Mucosa of stomach (tissue), 1 donor: ENCODE data around the gene OOSP2.
"Not testable (repeated sequence)": the region's sequence is repeated elsewhere in the genome, so short reads cannot be mapped to it uniquely, and the experiment has no call there.

Experiments used
- H3K27me3 ChIP-seq: one replicate; pipeline ENCODE4 v1.7.0; 2013; ENCODE audit warnings: mild to moderate bottlenecking, low read length; ENCODE audit not compliant: control insufficient read depth, insufficient read depth
- H3K36me3 ChIP-seq: one replicate; pipeline ENCODE4 v1.7.0; 2013; ENCODE audit warnings: low read length; ENCODE audit not compliant: control insufficient read depth, insufficient read depth
- H3K4me1 ChIP-seq: one replicate; pipeline ENCODE4 v1.7.0; 2013; ENCODE audit warnings: mild to moderate bottlenecking, low read length; ENCODE audit not compliant: control insufficient read depth, insufficient read depth
- H3K4me3 ChIP-seq: one replicate; pipeline ENCODE4 v1.7.0; 2013; ENCODE audit warnings: low read length
- H3K9ac ChIP-seq: one replicate; pipeline ENCODE4 v1.7.0; 2013; ENCODE audit warnings: mild to moderate bottlenecking, low read length, moderate library complexity
- H3K9me3 ChIP-seq: one replicate; pipeline ENCODE4 v1.7.0; 2013; ENCODE audit warnings: mild to moderate bottlenecking, low read length, moderate library complexity; ENCODE audit not compliant: control insufficient read depth
- donor health status: Pancreatic carcinoma.

OOSP2 gene

GRCh38 chr11:60056349-60056969 lies 16.2 kb downstream of the OOSP2 start, which contains the start of gene MS4A3:
MS4A3 (plus strand) TSS chr11:60056665; CDS start chr11:60061161, 4,496 bp downstream.
- Histone ChIP-seq H3K9me3 (no peaks in the 10 kb centered on the region), H3K4me1 (no peaks in the 10 kb centered on the region), H3K36me3 (no peaks in the 10 kb centered on the region), H3K9ac (no peak within 1 kb of the TSS), H3K27me3 (no peaks in the 10 kb centered on the region), H3K4me3 (no peak within 1 kb of the TSS)

DNA sequence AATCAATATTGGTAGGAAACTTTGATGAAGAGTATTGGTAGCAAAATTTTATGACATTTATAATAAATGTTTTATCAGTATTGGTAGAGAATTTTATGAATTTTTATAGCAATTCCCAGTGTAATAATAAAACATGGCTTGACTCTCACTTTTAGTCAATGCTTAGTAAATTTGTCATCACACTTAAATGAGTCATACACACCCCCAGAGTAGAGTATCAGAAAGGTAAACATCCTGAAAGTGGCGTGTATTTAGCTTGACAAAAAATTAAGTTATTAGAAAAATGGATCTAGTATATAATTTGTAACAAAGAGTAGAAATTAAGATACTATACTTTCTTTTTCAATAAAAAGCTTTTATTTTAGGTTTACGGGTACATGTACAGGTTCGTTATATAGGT lies 18.8 kb downstream of the OOSP2 start:
- H3K4me3 ChIP-seq: no peak overlapping the region
- H3K36me3 ChIP-seq: no peaks in the 10 kb centered on the region
- no peaks in the 10 kb centered on the region for H3K4me1 ChIP-seq
- no peaks in the 10 kb centered on the region for H3K27me3 ChIP-seq
- H3K9me3 ChIP-seq: no peaks in the 10 kb centered on the region
- H3K9ac ChIP-seq: no peak overlapping the region

GRCh38 chr11:60059521-60060240 lies 19.5 kb downstream of the OOSP2 start:
- H3K9ac ChIP-seq: no peak overlapping the region
- no peaks in the 10 kb centered on the region for H3K9me3 ChIP-seq
- no peaks in the 10 kb centered on the region for H3K4me1 ChIP-seq
- no peak overlapping the region for H3K4me3 ChIP-seq
- H3K27me3 ChIP-seq: no peaks in the 10 kb centered on the region
- H3K36me3 ChIP-seq: no peaks in the 10 kb centered on the region

DNA sequence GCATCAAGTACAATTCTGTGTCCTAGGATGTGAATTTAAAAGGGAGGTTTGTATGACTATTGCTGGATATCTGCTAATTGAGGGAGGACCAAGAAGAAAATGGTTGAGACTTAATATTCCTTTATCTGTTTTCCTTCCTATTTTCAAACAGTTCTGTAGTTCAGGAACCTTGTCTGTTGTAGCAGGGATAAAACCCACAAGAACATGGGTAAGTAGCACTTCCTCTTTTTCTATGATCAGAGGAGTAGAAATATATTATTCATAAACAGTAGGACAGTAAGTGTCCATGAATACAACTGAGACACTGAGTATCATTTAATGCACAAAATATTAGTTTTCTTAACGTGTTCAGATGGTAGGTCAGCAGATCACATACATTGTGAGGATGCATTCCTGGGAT lies 23.9 kb downstream of the OOSP2 start:
- Histone ChIP-seq H3K4me3 (no peak overlapping the region), H3K36me3 (no peaks in the 10 kb centered on the region), H3K4me1 (no peaks in the 10 kb centered on the region), H3K27me3 (no peaks in the 10 kb centered on the region), H3K9me3 (no peaks in the 10 kb centered on the region), H3K9ac (no peak overlapping the region)

DNA sequence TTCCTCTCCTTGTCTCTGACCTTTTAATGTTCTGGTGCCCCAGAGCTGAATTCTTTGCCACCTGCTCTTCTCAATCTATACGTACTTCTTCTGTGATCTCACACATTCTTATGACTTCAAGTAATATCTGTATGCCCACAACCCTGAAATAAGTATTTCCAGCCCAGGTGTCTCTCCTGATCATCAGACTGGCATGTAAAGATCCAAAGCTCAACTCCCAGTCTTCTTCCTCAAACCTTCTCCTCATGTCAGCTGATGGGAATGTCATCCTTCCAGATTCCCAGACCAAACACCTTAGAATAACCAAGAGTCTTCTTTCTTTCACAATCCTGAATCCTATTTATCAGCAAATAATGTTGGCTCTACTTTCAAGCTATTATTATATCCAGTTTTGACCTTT lies 25.6 kb downstream of the OOSP2 start:
- H3K9ac ChIP-seq: no peak overlapping the region
- H3K9me3 ChIP-seq: no peaks in the 10 kb centered on the region
- no peaks in the 10 kb centered on the region for H3K36me3 ChIP-seq
- no peaks in the 10 kb centered on the region for H3K4me1 ChIP-seq
- H3K27me3 ChIP-seq: no peaks in the 10 kb centered on the region
- H3K4me3 ChIP-seq: no peak overlapping the region

DNA sequence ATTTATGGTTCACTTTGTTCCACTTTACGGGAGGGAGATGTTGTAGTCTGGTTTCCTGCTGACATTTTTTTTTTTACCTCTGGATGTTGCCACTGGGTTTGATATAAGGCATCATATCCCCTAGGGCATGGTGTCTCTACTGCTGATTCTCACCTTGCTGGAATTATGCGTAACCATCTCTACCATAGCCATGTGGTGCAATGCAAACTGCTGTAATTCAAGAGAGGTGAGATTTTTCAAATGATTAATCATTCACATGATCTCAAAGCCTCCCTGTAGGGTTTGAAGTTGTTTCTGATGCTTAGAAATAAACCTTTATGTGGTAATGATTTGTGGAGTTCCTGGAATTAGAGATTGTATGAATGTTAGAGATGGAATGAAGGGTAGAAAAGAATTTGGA lies 29.2 kb downstream of the OOSP2 start:
- Histone ChIP-seq H3K27me3 (no peaks in the 10 kb centered on the region), H3K9ac (no peak overlapping the region), H3K4me1 (no peaks in the 10 kb centered on the region), H3K4me3 (no peak overlapping the region), H3K9me3 (no peaks in the 10 kb centered on the region), H3K36me3 (no peaks in the 10 kb centered on the region)

- H3K36me3 ChIP-seq, H3K4me3 ChIP-seq, H3K4me1 ChIP-seq, H3K27me3 ChIP-seq, H3K9ac ChIP-seq, H3K9me3 ChIP-seq: not testable (repeated sequence)
Measured at GRCh38 chr11:60071644-60072043, 31.4 kb downstream of the OOSP2 start.

GRCh38 chr11:60077216-60077817 lies 37.1 kb downstream of the OOSP2 start:
- no peaks in the 10 kb centered on the region for H3K4me1 ChIP-seq
- no peak overlapping the region for H3K9ac ChIP-seq
- no peaks in the 10 kb centered on the region for H3K36me3 ChIP-seq
- no peaks in the 10 kb centered on the region for H3K27me3 ChIP-seq
- no peak overlapping the region for H3K4me3 ChIP-seq
- H3K9me3 ChIP-seq: no peaks in the 10 kb centered on the region

- Histone ChIP-seq H3K4me1 (no peaks in the 10 kb centered on the region), H3K9ac (no peak overlapping the region), H3K4me3 (no peak overlapping the region), H3K27me3 (no peaks in the 10 kb centered on the region), H3K36me3 (no peaks in the 10 kb centered on the region), H3K9me3 (no peaks in the 10 kb centered on the region)
Measured at GRCh38 chr11:60077981-60078380, 37.8 kb downstream of the OOSP2 start.

DNA sequence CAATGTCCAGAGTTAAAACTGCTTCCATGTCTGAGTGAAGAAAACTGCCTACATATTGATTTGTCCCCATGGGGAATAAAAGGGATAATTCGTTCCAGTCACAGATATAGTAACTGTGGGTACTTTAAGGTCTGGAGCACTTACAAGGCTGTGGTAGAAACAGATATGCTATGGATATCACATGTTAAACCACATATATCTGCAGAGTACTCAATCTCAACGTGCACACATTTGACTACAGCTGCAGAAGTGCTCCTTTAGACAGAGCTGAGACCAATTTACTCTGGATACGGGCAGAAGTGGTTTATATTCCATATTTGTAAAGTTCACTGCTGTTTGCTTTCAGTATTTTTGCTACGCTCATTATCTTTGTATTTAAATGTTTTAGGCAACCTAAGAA lies 38.5 kb downstream of the OOSP2 start:
- Histone ChIP-seq H3K27me3 (no peaks in the 10 kb centered on the region), H3K4me1 (no peaks in the 10 kb centered on the region), H3K36me3 (no peaks in the 10 kb centered on the region)

GRCh38 chr11:60080535-60080934 lies 40.3 kb downstream of the OOSP2 start:
- H3K27me3 ChIP-seq: no peaks in the 10 kb centered on the region
- no peak overlapping the region for H3K9ac ChIP-seq
- no peak overlapping the region for H3K4me3 ChIP-seq
- H3K36me3 ChIP-seq: no peaks in the 10 kb centered on the region
- H3K4me1 ChIP-seq: no peaks in the 10 kb centered on the region
- H3K9me3 ChIP-seq: no peaks in the 10 kb centered on the region

More for the DNA sequence above, 38.5 kb downstream of the OOSP2 start:
- H3K4me3 ChIP-seq: no peak overlapping the region
- H3K9ac ChIP-seq: no peak overlapping the region
- H3K9me3 ChIP-seq: no peaks in the 10 kb centered on the region

DNA sequence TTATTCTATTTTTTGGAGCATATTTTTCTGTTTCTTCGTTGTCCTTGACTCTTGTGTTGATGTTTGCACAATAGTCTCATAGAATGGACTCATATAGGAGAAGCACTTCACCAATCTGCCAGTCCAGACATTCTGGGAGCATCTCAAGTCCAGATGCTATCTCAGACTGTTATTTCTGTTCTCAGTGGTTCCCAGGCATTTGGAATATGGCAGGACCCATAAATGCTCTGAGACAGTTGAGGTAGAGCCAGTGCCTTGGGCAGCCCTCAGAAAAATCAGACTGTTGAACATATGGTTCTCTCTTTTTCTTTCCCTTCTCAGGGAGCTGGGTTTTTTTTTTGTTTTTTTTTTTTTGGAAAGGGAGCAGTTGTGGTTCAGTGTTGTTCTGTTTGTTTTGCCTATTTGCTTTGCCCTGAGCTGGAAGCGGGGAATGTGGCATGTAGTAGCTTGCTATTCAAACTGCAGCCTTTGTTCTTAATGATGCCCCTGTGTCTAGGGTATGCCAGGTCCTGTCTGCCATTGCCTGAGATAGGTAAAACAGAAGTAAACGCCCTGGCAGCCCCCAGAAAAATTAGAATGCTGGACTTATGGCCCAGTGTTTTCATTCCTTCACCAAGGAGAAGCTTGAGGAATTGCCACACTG lies 44.5 kb downstream of the OOSP2 start:
- no peaks in the 10 kb centered on the region for H3K9me3 ChIP-seq
- H3K4me3 ChIP-seq: no peak overlapping the region
- H3K27me3 ChIP-seq: no peaks in the 10 kb centered on the region
- H3K9ac ChIP-seq: no peak overlapping the region
- no peaks in the 10 kb centered on the region for H3K4me1 ChIP-seq
- no peaks in the 10 kb centered on the region for H3K36me3 ChIP-seq
